Measurements from ENCODE around the gene VGLL1.

VGLL1 gene

DNA sequence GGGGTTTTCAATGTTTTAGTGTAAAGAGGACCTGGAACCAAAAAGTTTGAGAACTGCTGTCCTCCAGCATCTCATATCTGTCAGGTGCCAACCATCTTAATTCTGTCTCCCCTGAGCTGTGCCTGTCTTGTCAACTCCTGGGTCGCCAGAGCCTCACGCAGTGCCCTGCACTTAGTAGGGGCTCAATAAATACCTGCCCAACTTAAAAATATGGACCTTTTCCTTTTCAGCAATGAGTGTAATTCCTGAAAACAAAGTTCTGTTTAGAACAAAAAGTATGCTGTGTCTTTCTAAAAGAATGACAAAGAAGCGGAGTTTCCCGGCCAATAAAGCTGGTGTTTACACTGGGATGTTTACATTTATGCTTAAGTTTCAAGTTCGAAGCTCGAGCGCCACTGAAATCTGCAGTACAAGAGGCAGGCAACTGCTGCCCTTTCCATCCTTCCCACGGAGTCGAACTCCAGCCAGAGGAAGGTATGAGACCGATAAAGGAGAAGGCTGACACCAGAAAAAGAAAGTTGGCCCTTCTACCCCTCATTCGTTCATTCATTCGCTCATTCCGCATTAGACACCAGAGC, 35.7 kb upstream of the VGLL1 start:
- TF ChIP-seq, protein P1, sequence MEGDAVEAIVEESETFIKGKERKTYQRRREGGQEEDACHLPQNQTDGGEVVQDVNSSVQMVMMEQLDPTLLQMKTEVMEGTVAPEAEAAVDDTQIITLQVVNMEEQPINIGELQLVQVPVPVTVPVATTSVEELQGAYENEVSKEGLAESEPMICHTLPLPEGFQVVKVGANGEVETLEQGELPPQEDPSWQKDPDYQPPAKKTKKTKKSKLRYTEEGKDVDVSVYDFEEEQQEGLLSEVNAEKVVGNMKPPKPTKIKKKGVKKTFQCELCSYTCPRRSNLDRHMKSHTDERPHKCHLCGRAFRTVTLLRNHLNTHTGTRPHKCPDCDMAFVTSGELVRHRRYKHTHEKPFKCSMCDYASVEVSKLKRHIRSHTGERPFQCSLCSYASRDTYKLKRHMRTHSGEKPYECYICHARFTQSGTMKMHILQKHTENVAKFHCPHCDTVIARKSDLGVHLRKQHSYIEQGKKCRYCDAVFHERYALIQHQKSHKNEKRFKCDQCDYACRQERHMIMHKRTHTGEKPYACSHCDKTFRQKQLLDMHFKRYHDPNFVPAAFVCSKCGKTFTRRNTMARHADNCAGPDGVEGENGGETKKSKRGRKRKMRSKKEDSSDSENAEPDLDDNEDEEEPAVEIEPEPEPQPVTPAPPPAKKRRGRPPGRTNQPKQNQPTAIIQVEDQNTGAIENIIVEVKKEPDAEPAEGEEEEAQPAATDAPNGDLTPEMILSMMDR (IDR thresholded peaks at IDR 0.05; ENCODE audit: insufficient read depth, low read length, poor library complexity, severe bottlenecking) = no peak
- DNase-seq (ENCODE audit: extremely low read depth, insufficient read length) = no peak
- H3K4me3 ChIP-seq (replicated peaks; ENCODE audit: low read depth, low read length) = peak overlapping the region; percentile 71
- no peaks in the 10 kb centered on the region for H3K36me3 ChIP-seq (ENCODE audit: control insufficient read depth, insufficient read depth, low read length)
- H3K27me3 ChIP-seq (replicated peaks; ENCODE audit: control insufficient read depth, insufficient read depth, low read length) = no peaks in the 10 kb centered on the region

- TF ChIP-seq, protein P1 (IDR thresholded peaks at IDR 0.05; ENCODE audit: insufficient read depth, low read length, poor library complexity, severe bottlenecking) = no peak
- peak; percentile 92 for DNase-seq (ENCODE audit: extremely low read depth, insufficient read length)
- H3K4me3 ChIP-seq (replicated peaks; ENCODE audit: low read depth, low read length) = peak overlapping the region; percentile 77
- H3K36me3 ChIP-seq (ENCODE audit: control insufficient read depth, insufficient read depth, low read length) = no peaks in the 10 kb centered on the region
- H3K27me3 ChIP-seq (replicated peaks; ENCODE audit: control insufficient read depth, insufficient read depth, low read length) = no peaks in the 10 kb centered on the region
Measured at GRCh38 chrX:136496764-136497555, 35.1 kb upstream of the VGLL1 start.

GRCh38 chrX:136497556-136498052, 34.4 kb upstream of the VGLL1 start, which contains the start of gene HTATSF1:
Gene HTATSF1, plus strand, starts transcription at chrX:136497592. Its CDS starts 93 bp downstream, at chrX:136497685.
- no peak for DNase-seq (ENCODE audit: extremely low read depth, insufficient read length)
- H3K36me3 ChIP-seq (ENCODE audit: control insufficient read depth, insufficient read depth, low read length) = no peaks in the 10 kb centered on the region
- TF ChIP-seq, protein P1 (IDR thresholded peaks at IDR 0.05; ENCODE audit: insufficient read depth, low read length, poor library complexity, severe bottlenecking) = no peak
- H3K4me3 ChIP-seq (replicated peaks; ENCODE audit: low read depth, low read length) = peak within 1 kb of the TSS; percentile 77
- H3K27me3 ChIP-seq (replicated peaks; ENCODE audit: control insufficient read depth, insufficient read depth, low read length) = no peaks in the 10 kb centered on the region

DNA sequence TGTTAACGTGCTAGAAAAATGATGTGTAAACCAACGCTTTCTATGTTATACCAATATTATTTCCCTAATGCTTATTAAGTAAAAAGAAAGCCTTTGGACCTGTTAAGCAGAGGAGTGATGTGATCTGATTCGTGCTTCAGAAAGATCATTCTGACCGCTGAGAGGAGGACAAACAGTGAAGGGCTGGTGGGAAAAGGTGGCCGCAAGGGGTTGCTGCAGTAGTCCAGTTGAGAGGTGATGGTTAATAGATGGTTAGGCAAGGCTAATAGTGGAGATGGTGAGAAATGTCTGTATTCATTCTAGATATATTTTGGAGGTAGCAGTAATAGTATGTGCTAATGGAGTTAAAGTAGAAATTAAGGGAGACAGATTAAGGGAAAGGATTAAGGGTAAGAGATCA, 12.9 kb upstream of the VGLL1 start:
- Histone ChIP-seq H3K4me3 (replicated peaks; ENCODE audit: low read depth, low read length) (no peak overlapping the region), H3K36me3 (ENCODE audit: control insufficient read depth, insufficient read depth, low read length) (no peaks in the 10 kb centered on the region), H3K27me3 (replicated peaks; ENCODE audit: control insufficient read depth, insufficient read depth, low read length) (no peaks in the 10 kb centered on the region)
- TF ChIP-seq, protein P1 (IDR thresholded peaks at IDR 0.05; ENCODE audit: insufficient read depth, low read length, poor library complexity, severe bottlenecking) = no peak
- no peak for DNase-seq (ENCODE audit: extremely low read depth, insufficient read length)

DNA sequence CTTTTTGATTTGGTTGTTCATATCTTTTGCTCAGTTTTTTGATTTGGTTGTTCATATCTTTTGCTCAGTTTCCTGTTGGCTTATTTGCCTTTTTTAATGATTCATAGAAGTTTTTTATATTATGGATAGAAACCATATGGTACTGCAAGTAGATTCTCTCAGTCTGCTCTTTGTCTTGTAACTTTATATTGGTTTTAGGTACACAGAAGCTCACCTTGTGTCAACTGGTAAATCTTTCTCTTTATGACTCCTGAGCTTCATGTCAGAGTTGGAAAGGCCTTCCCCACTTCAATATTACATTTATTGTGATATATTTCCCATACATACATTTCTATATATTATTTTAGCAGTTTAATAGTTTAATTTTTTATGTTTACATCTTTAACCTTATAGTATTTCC, 8.2 kb upstream of the VGLL1 start:
- TF ChIP-seq, protein P1 (IDR thresholded peaks at IDR 0.05; ENCODE audit: insufficient read depth, low read length, poor library complexity, severe bottlenecking) = no peak
- no peak overlapping the region for H3K4me3 ChIP-seq (replicated peaks; ENCODE audit: low read depth, low read length)
- DNase-seq (ENCODE audit: extremely low read depth, insufficient read length) = no peak
- no peaks in the 10 kb centered on the region for H3K27me3 ChIP-seq (replicated peaks; ENCODE audit: control insufficient read depth, insufficient read depth, low read length)
- no peaks in the 10 kb centered on the region for H3K36me3 ChIP-seq (ENCODE audit: control insufficient read depth, insufficient read depth, low read length)

Data from GM06990 (cell line).